Measurements from ENCODE around the gene FN1. TPM values are rescaled to one million over a fixed set of nuclear protein-coding genes. Genes with fewer than 3 reads are reported as not detected.

The FN1 gene
- total RNA-seq, 2 donors from 2014 or later = 27.4 to 53.7 TPM

DNA sequence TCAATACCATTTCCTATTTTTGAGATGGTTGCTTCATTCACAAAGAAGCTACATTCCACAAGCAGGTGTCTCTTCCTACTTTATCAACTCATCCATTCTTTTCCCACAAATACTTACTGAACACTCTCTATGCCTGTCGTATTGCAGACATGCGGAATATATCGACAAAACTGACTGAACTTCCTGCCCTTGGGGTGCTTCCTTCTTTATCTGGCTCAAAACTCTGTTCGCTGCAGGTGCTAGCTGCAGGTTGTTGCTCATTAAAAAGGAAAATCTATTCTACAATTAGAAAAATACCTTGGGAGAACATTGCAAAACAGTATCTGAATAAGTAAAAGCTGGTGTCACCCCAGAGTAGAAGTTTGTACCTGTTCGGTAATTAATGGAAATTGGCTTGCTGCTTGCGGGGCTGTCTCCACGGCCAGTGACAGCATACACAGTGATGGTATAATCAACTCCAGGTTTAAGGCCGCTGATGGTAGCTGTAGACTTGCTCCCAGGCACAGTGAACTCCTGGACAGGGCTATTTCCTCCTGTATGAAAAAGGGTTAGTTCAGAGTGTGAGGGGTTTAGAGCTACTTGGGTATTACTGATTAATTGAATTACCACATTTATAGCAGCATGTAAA is 52.1 kb downstream of the FN1 start:
- Histone ChIP-seq H3K27ac (no peak overlapping the region), H3K27me3 (no peaks in the 10 kb centered on the region), H3K9me3 (no peaks in the 10 kb centered on the region), H3K4me1 (no peaks in the 10 kb centered on the region), H3K36me3 (replicated peaks in 1 of 2; ENCODE audit: insufficient read depth in 1 of 2, low read depth in 2 of 2) (no peaks in the 10 kb centered on the region), H3K4me3 (no peak overlapping the region)
- TF ChIP-seq, protein P1, sequence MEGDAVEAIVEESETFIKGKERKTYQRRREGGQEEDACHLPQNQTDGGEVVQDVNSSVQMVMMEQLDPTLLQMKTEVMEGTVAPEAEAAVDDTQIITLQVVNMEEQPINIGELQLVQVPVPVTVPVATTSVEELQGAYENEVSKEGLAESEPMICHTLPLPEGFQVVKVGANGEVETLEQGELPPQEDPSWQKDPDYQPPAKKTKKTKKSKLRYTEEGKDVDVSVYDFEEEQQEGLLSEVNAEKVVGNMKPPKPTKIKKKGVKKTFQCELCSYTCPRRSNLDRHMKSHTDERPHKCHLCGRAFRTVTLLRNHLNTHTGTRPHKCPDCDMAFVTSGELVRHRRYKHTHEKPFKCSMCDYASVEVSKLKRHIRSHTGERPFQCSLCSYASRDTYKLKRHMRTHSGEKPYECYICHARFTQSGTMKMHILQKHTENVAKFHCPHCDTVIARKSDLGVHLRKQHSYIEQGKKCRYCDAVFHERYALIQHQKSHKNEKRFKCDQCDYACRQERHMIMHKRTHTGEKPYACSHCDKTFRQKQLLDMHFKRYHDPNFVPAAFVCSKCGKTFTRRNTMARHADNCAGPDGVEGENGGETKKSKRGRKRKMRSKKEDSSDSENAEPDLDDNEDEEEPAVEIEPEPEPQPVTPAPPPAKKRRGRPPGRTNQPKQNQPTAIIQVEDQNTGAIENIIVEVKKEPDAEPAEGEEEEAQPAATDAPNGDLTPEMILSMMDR (IDR thresholded peaks at IDR 0.05) = no peak
- TF ChIP-seq POLR2A (IDR thresholded peaks at IDR 0.05) = no peak
- 90 to 96% methylated on average over 8 of the region's 8 CpGs for WGBS, 2 donors
- ATAC-seq (no peak), DNase-seq (no peak)
- intact Hi-C loops (cut with DNase I) = no loop called here

DNA sequence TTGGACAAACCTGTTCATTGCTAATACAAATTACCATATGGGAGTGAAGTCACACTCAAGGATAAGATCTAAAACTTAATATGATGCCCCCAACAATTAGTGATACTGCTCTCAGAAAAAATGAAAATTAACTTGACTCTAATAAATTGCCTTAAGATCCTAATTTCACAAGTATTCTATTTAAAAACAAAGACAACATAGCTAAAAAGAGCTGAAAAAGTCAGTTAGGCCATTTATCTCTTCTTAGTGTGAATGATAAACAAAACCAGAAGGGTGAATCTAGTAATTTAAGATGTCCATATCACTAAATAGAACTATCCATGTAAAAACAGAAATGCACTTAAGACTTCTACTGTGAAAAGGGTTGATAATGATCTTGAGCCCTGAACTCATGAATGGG is 53.4 kb downstream of the FN1 start:
- H3K36me3 ChIP-seq (replicated peaks in 1 of 2; ENCODE audit: insufficient read depth in 1 of 2, low read depth in 2 of 2) = no peaks in the 10 kb centered on the region

DNA sequence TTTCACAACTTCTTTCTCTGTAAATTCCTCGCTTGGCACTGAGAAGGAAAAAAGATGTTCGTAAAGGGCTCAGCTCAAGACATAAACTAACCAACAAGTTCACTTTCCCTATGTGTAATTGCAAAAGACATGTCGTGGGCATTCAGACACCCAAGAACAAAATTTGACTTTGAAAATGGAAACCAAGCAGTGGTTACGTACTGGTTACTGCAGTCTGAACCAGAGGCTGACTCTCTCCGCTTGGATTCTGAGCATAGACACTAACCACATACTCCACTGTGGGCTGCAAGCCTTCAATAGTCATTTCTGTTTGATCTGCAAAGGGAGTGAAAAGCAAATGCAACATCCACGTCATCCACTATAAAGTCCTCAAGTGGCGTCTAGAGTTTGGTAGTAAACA is 53.9 kb downstream of the FN1 start:
- ATAC-seq = no peak
- Histone ChIP-seq H3K9me3 (no peaks in the 10 kb centered on the region), H3K36me3 (replicated peaks in 1 of 2; ENCODE audit: insufficient read depth in 1 of 2, low read depth in 2 of 2) (no peaks in the 10 kb centered on the region)

More for the DNA sequence above, 53.4 kb downstream of the FN1 start:
- DNase-seq (no peak), ATAC-seq (no peak)
- Histone ChIP-seq H3K27ac (no peak overlapping the region), H3K4me3 (no peak overlapping the region), H3K9me3 (no peaks in the 10 kb centered on the region), H3K27me3 (no peaks in the 10 kb centered on the region), H3K4me1 (no peaks in the 10 kb centered on the region)
- no peak for TF ChIP-seq POLR2A (IDR thresholded peaks at IDR 0.05)
- TF ChIP-seq, protein P1 (IDR thresholded peaks at IDR 0.05) = no peak
- intact Hi-C loops (cut with DNase I) = no loop called here

DNA sequence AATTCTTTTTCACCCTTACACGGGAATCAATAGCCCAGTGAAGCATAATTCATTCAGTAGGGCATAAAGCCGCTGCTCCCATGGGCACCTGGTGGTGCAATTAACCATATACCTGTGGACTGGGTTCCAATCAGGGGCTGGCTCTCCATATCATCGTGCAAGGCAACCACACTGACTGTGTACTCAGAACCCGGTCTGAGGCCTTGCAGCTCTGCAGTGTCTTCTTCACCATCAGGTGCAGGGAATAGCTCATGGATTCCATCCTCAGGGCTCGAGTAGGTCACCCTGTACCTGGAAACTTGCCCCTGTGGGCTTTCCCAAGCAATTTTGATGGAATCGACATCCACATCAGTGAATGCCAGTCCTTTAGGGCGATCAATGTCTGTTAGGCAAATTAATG is 55.2 kb downstream of the FN1 start:
- H3K36me3 ChIP-seq (replicated peaks in 1 of 2; ENCODE audit: insufficient read depth in 1 of 2, low read depth in 2 of 2) = no peaks in the 10 kb centered on the region
- DNase-seq = no peak
- H3K9me3 ChIP-seq = no peaks in the 10 kb centered on the region
- ATAC-seq = no peak
- no peaks in the 10 kb centered on the region for H3K27me3 ChIP-seq
- WGBS, 2 donors = 88 to 90% methylated on average over 7 of the region's 7 CpGs
- intact Hi-C loops (cut with DNase I) = no loop called here
- H3K4me3 ChIP-seq = no peak overlapping the region
- no peak overlapping the region for H3K27ac ChIP-seq
- TF ChIP-seq, protein P1 (IDR thresholded peaks at IDR 0.05) = no peak
- TF ChIP-seq POLR2A (IDR thresholded peaks at IDR 0.05) = no peak
- no peaks in the 10 kb centered on the region for H3K4me1 ChIP-seq

More for the DNA sequence above, 53.9 kb downstream of the FN1 start:
- DNase-seq = no peak
- Histone ChIP-seq H3K27ac (no peak overlapping the region), H3K4me1 (no peaks in the 10 kb centered on the region), H3K4me3 (no peak overlapping the region), H3K27me3 (no peaks in the 10 kb centered on the region)
- WGBS, 2 donors = 87 to 91% methylated on average over 7 of the region's 7 CpGs
- intact Hi-C loops (cut with DNase I) = no loop called here
- TF ChIP-seq POLR2A (IDR thresholded peaks at IDR 0.05) = no peak
- TF ChIP-seq, protein P1 (IDR thresholded peaks at IDR 0.05) = no peak

DNA sequence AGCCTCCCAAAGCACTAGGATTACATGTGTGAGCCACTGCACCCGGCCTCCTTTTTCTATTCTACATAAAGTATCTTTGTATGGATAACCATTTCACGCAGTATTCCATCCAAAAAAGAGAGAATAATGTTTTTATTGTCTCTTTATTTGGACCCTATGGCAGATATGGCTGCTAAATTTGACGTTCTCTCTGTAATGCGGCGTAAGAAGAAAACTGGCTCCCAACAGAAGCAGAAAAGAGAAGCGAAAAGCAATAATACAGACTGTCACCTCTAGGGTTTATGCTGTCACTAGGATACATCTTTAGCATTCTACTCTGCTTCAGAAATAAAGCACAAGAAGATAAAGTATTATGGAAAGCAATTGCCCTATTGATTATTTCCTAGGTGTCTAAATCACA is 55.9 kb downstream of the FN1 start:
- Histone ChIP-seq H3K36me3 (replicated peaks in 1 of 2; ENCODE audit: insufficient read depth in 1 of 2, low read depth in 2 of 2) (no peaks in the 10 kb centered on the region), H3K4me1 (no peaks in the 10 kb centered on the region), H3K4me3 (no peak overlapping the region), H3K27ac (no peak overlapping the region), H3K9me3 (no peaks in the 10 kb centered on the region), H3K27me3 (no peaks in the 10 kb centered on the region)
- intact Hi-C loops (cut with DNase I) = no loop called here
- 88 to 94% methylated on average over 6 of the region's 6 CpGs for WGBS, 2 donors
- no peak for ATAC-seq
- TF ChIP-seq, protein P1 (IDR thresholded peaks at IDR 0.05) = no peak
- DNase-seq = no peak

Measured in body of pancreas (tissue), 4 donors.